Mesendoderm (in vitro differentiated cells): ENCODE measurements around the gene RPL12.
A peak's percentile ranks its signal among the peaks of the same experiment; 100 is the strongest.
"Not testable (repeated sequence)": the region's sequence is repeated elsewhere in the genome, so short reads cannot be mapped to it uniquely, and the experiment has no call there.

Source experiments
- DNase-seq: peaks from one replicate; pipeline ENCODE4 v3.0.0; 2013
- H2AK5ac ChIP-seq: 2 replicates; pipeline ENCODE4 v1.6.1; 2013; ENCODE audit warnings: low read length, inconsistent platforms
- H2BK120ac ChIP-seq: 2 replicates; pipeline ENCODE4 v1.6.1; 2013; ENCODE audit warnings: low read depth, mild to moderate bottlenecking, low read length, moderate library complexity, mixed read lengths
- H2BK15ac ChIP-seq: replicated peaks from 2 replicates; pipeline ENCODE4 v1.6.1; 2013; ENCODE audit warnings: low read depth, mild to moderate bottlenecking, moderate library complexity
- H2BK5ac ChIP-seq: 2 replicates; pipeline ENCODE4 v1.6.1; 2013; ENCODE audit warnings: low read length, inconsistent platforms
- H3K18ac ChIP-seq: 2 replicates; pipeline ENCODE4 v1.6.1; 2013; ENCODE audit warnings: mild to moderate bottlenecking, low read length, mixed read lengths
- H3K23ac ChIP-seq: one replicate; pipeline ENCODE4 v1.6.1; 2013; ENCODE audit warnings: low read length
- H3K27ac ChIP-seq: 2 replicates; pipeline ENCODE4 v1.5.1; 2013; ENCODE audit warnings: low read depth, mild to moderate bottlenecking, inconsistent platforms, low read length, moderate library complexity
- H3K27me3 ChIP-seq: 2 replicates; pipeline ENCODE4 v1.6.1; 2013; ENCODE audit warnings: low read length, control low read depth, mild to moderate bottlenecking, inconsistent platforms; ENCODE audit not compliant: insufficient read depth, poor library complexity
- H3K36me3 ChIP-seq: 2 replicates; pipeline ENCODE4 v1.6.1; 2013; ENCODE audit warnings: low read length, inconsistent platforms; ENCODE audit not compliant: control insufficient read depth, insufficient read depth
- H3K4ac ChIP-seq: one replicate; pipeline ENCODE4 v1.6.1; 2013; ENCODE audit warnings: low read depth, mild to moderate bottlenecking, low read length, moderate library complexity
- H3K4me1 ChIP-seq: 2 replicates; pipeline ENCODE4 v1.6.1; 2013; ENCODE audit warnings: low read depth, low read length, inconsistent platforms; ENCODE audit not compliant: control insufficient read depth
- H3K4me2 ChIP-seq: 2 replicates; pipeline ENCODE4 v1.6.1; 2013; ENCODE audit warnings: low read length
- H3K4me3 ChIP-seq: 2 replicates; pipeline ENCODE4 v1.5.1; 2013; ENCODE audit warnings: mild to moderate bottlenecking, low read length
- H3K56ac ChIP-seq: one replicate; pipeline ENCODE4 v1.6.1; 2013; ENCODE audit warnings: low read length
- H3K79me1 ChIP-seq: 2 replicates; pipeline ENCODE4 v1.6.1; 2013; ENCODE audit warnings: low read length, inconsistent platforms
- H3K79me2 ChIP-seq: 2 replicates; pipeline ENCODE4 v1.6.1; 2013; ENCODE audit warnings: mild to moderate bottlenecking, low read length; ENCODE audit not compliant: control insufficient read depth, insufficient read depth
- H3K9ac ChIP-seq: 2 replicates; pipeline ENCODE4 v1.6.1; 2013; ENCODE audit warnings: low read length, inconsistent platforms
- H4K5ac ChIP-seq: one replicate; pipeline ENCODE4 v1.6.1; 2013; ENCODE audit warnings: low read length
- H4K8ac ChIP-seq: one replicate; pipeline ENCODE4 v1.6.1; 2013; ENCODE audit warnings: low read depth, mild to moderate bottlenecking, control low read depth, low read length, moderate library complexity
- WGBS: extraction: QIAGEN DNeasy Blood & Tissue Kit; methylation state at CpG from one replicate; pipeline ENCODE4 v1.1.7; 2013; ENCODE audit warnings: low lambda C conversion rate, missing lambda C conversion rate; ENCODE audit not compliant: insufficient coverage; ENCODE audit errors: extremely low coverage; 5-methylcytosine and 5-hydroxymethylcytosine counted together

The RPL12 gene

GRCh38 chr9:127466407-127466917, 15.3 kb upstream of the RPL12 start:
- H2BK15ac ChIP-seq, H4K8ac ChIP-seq, H2BK120ac ChIP-seq, H3K36me3 ChIP-seq, H3K9ac ChIP-seq, H3K4me1 ChIP-seq, H3K27me3 ChIP-seq, H3K23ac ChIP-seq, H2AK5ac ChIP-seq, H3K79me1 ChIP-seq, H4K5ac ChIP-seq, H3K18ac ChIP-seq, H3K79me2 ChIP-seq, H3K27ac ChIP-seq, H3K4ac ChIP-seq, H3K4me3 ChIP-seq, H3K56ac ChIP-seq, H2BK5ac ChIP-seq, DNase-seq, H3K4me2 ChIP-seq: not testable (repeated sequence)
- no CpG with 5 or more reads among the region's 5 CpGs for WGBS

- H3K4ac ChIP-seq: no peak overlapping the region
- no peak overlapping the region for H2BK120ac ChIP-seq
- H2BK5ac ChIP-seq: no peak overlapping the region
- no CpG with 5 or more reads among the region's 7 CpGs for WGBS
- H3K56ac ChIP-seq: no peak overlapping the region
- no peak for DNase-seq
- H3K4me3 ChIP-seq: no peak overlapping the region
- no peak overlapping the region for H4K5ac ChIP-seq
- H3K36me3 ChIP-seq: peaks cover 5% of the 10 kb centered on the region
- H3K9ac ChIP-seq: no peak overlapping the region
- H3K79me2 ChIP-seq: no peaks in the 10 kb centered on the region
- H3K4me1 ChIP-seq: no peaks in the 10 kb centered on the region
- H3K18ac ChIP-seq: no peak overlapping the region
- no peaks in the 10 kb centered on the region for H3K79me1 ChIP-seq
- H2AK5ac ChIP-seq: no peak overlapping the region
- no peaks in the 10 kb centered on the region for H3K27me3 ChIP-seq
- no peak overlapping the region for H3K4me2 ChIP-seq
- H4K8ac ChIP-seq: no peak overlapping the region
- no peak overlapping the region for H3K27ac ChIP-seq
- H3K23ac ChIP-seq: no peak overlapping the region
- no peak overlapping the region for H2BK15ac ChIP-seq
Observed at GRCh38 chr9:127463911-127464310, 12.7 kb upstream of the RPL12 start.

- Histone ChIP-seq H3K18ac (no peak overlapping the region), H3K4me3 (no peak overlapping the region), H3K56ac (no peak overlapping the region), H3K9ac (no peak overlapping the region), H3K4me1 (no peaks in the 10 kb centered on the region), H4K5ac (no peak overlapping the region), H3K36me3 (peaks cover 5% of the 10 kb centered on the region), H3K4me2 (no peak overlapping the region), H3K79me1 (no peaks in the 10 kb centered on the region), H3K23ac (no peak overlapping the region), H2BK120ac (no peak overlapping the region), H3K4ac (no peak overlapping the region), H2BK5ac (no peak overlapping the region), H2AK5ac (no peak overlapping the region), H3K27ac (no peak overlapping the region), H3K79me2 (no peaks in the 10 kb centered on the region), H4K8ac (no peak overlapping the region), H2BK15ac (no peak overlapping the region), H3K27me3 (no peaks in the 10 kb centered on the region)
- no peak for DNase-seq
- no CpG with 5 or more reads among the region's 3 CpGs for WGBS
Observed at GRCh38 chr9:127463382-127463781, 12.2 kb upstream of the RPL12 start.

- no peak overlapping the region for H3K18ac ChIP-seq
- peaks cover 5% of the 10 kb centered on the region for H3K36me3 ChIP-seq
- no peak overlapping the region for H2BK120ac ChIP-seq
- no peak overlapping the region for H3K4ac ChIP-seq
- no peak overlapping the region for H2AK5ac ChIP-seq
- no peak overlapping the region for H2BK15ac ChIP-seq
- H3K4me3 ChIP-seq: no peak overlapping the region
- H3K27me3 ChIP-seq: no peaks in the 10 kb centered on the region
- WGBS: no CpG with 5 or more reads among the region's 9 CpGs
- H4K8ac ChIP-seq: no peak overlapping the region
- H3K4me2 ChIP-seq: no peak overlapping the region
- H3K79me1 ChIP-seq: no peaks in the 10 kb centered on the region
- H3K4me1 ChIP-seq: no peaks in the 10 kb centered on the region
- no peak overlapping the region for H3K56ac ChIP-seq
- H3K27ac ChIP-seq: no peak overlapping the region
- DNase-seq: no peak
- H3K79me2 ChIP-seq: no peaks in the 10 kb centered on the region
- H3K23ac ChIP-seq: no peak overlapping the region
- no peak overlapping the region for H4K5ac ChIP-seq
- no peak overlapping the region for H2BK5ac ChIP-seq
- no peak overlapping the region for H3K9ac ChIP-seq
Observed at GRCh38 chr9:127458921-127459320, 7.7 kb upstream of the RPL12 start.

- Histone ChIP-seq H2BK15ac (no peak overlapping the region), H3K27me3 (no peaks in the 10 kb centered on the region), H4K5ac (no peak overlapping the region), H3K9ac (no peak overlapping the region), H3K18ac (no peak overlapping the region), H3K4me2 (no peak overlapping the region), H3K27ac (no peak overlapping the region), H3K4me1 (peaks cover 3% of the 10 kb centered on the region), H2BK120ac (no peak overlapping the region), H3K4me3 (no peak overlapping the region), H2BK5ac (no peak overlapping the region), H3K4ac (no peak overlapping the region), H3K23ac (no peak overlapping the region), H3K79me2 (peaks cover 3% of the 10 kb centered on the region), H3K56ac (no peak overlapping the region), H4K8ac (no peak overlapping the region), H3K79me1 (peaks cover 3% of the 10 kb centered on the region), H2AK5ac (no peak overlapping the region), H3K36me3 (peaks cover 5% of the 10 kb centered on the region)
- peak; percentile 27 for DNase-seq
- WGBS: no CpG with 5 or more reads among the region's 17 CpGs
Observed at GRCh38 chr9:127457191-127457878, 6.1 kb upstream of the RPL12 start.
